GM21825 (cell line): ENCODE data around the gene FERMT3.

Experiments used
- ATAC-seq: cut with Tn5 transposase; IDR thresholded peaks from one replicate; pipeline ENCODE4 v1.9.1; 2021; ENCODE audit warnings: mild to moderate bottlenecking, moderate library complexity; ENCODE audit not compliant: unreplicated experiment

Gene FERMT3

DNA sequence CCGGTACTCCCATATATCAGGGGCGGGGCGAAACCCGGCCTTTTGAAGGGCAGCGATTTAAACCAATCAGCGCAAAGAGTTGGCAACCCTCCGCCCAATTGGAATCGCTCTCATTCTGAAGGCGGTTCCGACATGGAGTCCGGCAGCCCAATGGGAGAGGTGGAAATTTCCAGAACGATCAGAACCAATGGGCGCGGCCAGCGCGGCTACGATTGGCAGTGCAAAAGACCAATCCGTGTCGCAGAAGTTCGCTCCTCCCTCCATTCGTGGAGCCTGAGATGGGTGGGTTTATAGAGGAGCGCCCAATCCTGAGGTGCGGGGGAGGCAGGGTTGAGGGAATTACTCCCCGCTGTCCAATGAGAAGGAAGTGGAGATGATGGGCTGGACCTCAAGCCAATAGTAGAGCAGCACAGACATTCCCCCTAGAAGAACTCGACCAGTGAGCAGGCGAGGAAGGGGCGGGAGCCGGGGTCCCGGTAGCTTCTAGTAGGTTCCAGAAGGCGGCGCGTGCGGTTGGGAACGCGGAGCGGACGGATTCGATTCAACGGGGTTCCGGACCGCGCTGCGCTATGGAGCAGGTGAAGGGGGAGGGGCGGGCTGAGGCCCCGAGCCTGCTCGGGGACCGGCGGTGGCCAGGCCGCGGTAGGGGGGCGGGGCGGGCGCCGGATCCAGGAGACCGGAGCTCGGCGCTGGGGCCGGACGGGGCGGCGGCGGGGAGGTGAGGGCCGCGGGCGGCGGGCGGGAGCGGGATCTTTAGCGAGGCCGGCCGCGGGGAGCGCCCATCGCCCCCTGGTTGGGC is 20.6 kb upstream of the FERMT3 start, which contains the start of gene STIP1:
TSS of gene STIP1 (plus strand) at position 479 of the 799 bp plus-strand sequence. CDS start at position 570, 91 bp downstream.
- peak; percentile 76 for ATAC-seq

DNA sequence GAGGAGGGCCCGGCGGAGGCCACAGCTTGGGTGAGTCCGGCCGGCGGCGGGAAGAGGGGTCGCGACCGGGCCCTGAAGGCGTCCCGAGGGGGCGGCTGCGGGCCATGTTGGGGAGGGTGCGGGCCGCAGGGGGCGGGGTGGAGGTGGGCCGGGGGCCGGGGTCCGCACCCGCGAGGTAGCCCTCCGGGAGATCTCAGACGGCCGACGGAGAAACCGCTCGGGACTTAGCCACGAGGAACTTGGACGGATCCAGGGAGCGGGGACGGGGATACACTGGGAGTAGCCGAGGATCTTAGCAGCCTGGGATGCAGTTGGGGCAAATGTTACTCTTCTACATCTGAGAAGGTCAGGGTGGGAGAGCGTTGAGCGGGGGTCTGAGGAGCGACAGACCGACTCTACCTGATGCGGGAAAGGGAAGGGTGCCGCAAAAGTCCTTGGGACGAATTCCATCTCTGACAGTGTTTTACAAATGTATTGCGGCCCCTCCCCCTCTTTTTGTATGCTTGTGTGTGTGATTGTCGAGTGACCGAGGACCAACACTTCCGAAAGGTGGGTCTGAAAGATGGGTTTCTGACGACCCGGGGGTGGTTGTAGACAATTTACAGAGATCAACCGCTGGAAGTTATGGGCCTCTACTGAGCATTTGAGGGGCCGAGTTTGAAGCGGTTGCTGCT is 19.9 kb upstream of the FERMT3 start:
- peak; percentile 5 for ATAC-seq

DNA sequence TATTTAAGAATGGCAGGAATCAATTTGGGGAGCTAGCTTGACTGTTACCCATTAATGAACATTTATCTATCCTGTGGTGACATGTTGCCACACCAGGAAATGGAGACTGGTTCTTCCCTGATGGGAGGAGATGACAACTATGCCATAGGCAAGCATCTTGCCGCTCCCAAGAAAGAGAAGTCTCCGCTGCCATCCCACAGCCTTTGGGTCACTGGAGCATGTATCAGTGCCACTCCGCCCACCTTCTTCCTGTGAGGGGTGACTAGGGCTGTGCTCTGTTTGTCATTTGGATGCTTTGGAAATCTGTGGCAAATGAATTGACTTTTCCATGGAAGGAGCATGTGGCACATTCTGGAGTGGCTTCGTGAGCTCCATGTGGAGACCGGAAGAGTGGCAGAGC is 14.1 kb upstream of the FERMT3 start:
- ATAC-seq = no peak

DNA sequence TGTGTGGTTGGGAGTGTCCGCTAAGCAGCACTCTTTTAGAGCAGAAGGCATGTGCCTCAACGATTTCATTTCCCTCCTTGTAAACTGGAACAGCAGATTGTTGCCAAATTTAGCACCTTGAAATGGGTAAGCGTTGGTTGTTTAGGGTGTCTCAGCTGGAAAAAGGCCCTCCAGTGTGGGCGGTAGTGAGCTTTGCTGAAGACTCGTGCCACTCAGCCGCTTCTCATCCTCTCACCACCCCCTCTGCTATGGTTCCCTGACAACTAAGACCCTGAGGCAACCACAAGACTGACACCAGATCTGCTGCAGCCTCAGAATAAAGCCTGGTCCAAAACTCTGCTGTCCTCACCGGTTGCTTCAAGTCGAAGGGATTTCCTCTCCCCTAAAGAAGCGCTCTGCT is 9.9 kb upstream of the FERMT3 start:
- no peak for ATAC-seq

DNA sequence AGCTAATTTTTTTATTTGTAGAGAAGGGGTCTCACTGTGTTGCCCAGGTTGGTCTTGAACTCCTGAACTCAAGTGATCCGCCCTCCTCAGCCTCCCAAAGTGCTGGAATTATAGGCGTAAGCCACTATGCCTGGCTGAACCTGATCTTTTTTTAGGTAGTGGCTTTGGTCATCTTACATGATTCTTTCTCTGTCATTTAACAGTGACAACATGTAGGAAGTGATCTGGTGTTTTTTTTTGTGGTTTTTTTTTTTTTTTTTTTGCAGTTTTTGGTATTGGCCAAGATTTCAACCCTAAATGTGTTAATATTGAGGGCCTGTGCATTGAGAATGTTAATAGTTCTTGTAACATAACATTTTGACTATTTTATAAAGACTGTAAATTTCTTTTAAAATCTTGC is 8.0 kb upstream of the FERMT3 start:
- no peak for ATAC-seq

DNA sequence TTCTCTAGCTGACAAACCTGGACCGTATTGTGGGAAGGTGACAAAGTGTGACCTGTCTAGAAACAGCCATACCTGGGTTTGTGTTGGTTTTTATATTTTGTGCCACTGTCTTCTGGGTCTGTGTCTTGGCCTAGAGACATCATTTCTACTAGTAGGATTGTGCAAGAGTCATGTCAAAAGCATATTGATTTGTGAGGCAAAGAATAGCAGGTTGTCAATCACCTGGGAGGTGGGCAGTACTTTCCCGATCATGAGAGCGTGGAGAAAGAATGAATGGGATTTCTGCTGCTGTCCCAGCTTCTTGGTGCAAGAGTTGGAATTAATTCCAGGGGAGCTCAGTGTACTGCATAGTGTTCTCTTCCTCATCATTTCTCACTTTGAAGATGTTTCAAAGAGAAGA is 5.0 kb upstream of the FERMT3 start:
- ATAC-seq = no peak

DNA sequence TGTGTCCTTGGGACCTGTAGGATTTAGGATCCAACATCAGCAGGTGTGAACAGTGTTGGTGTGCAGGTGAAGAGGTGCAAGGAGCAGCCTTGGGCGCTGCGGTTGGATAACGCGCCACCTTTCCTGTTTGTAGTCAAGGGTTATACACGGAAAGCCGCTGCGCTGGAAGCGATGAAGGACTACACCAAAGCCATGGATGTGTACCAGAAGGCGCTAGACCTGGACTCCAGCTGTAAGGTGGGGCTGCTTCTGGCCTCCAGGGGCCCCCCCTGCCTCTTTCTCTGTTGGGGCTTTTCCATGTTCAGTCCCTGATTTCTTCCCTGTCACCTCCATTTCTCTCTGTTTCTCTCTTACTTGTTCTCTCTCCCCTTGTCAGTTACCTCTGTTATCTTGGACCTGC is 3.5 kb upstream of the FERMT3 start:
- ATAC-seq = no peak

DNA sequence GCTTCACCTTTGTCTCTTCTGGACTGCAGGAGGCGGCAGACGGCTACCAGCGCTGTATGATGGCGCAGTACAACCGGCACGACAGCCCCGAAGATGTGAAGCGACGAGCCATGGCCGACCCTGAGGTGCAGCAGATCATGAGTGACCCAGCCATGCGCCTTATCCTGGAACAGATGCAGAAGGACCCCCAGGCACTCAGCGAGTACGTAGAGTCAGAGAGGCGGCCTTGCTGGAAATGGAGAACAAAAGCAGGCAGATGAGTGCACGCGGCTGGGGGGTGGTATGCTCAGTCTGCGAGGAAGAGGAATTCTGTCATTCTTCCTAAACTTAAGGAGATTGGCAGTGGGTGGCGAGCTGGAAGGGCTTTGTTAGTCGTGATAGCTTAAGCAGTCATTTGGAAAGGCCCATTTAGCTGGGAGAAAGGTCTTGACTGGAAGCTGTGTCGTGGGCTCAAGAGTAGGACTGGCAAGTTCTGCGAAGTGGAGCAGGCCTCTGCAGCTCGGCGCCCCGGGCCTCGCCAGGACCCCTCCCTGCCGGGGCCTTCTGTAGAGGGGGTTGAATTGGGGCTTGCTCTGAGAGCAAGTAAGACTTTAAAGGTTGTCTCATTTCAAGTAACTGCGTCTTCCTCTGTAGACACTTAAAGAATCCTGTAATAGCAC is 3.0 kb upstream of the FERMT3 start:
- no peak for ATAC-seq

DNA sequence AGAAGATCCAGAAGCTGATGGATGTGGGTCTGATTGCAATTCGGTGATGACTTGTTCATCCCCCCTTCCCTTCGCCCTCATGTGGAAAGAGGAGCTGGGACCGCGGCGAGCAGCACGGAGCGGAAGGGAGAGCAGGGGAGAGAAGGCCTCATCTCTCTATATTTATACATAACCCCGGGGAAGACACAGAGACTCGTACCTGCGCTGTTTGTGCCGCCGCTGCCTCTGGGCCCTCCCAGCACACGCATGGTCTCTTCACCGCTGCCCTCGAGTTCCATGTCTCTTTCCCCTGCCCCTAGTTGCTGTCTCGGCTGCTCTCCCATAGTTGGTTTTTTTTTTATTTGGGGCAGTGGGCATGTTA is 2.5 kb upstream of the FERMT3 start:
- ATAC-seq = no peak

DNA sequence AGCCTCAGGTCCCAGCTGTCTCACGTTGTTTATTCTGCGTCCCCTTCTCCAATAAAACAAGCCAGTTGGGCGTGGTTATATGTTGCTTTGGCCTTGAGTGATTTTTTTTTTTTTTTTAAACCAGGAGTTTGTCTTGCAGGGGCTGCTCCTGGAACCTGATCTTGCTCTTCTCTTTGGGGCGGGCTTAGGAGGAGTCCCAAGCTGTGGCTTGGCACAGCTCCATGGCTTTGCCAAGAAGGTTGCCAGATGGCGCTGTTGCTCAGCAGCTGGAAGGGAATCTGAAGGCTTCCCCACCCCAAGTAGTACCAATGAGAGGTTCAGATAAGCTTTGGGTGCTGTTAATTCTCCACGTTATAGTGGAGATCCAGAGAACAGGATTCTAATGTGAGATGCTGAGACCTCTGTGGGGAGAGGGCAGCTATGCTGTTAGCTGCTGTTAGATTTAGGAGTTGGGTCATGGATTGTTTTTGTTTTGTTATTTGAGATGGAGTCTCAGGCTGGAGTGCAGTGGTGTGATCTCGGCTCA is 2.0 kb upstream of the FERMT3 start:
- no peak for ATAC-seq

DNA sequence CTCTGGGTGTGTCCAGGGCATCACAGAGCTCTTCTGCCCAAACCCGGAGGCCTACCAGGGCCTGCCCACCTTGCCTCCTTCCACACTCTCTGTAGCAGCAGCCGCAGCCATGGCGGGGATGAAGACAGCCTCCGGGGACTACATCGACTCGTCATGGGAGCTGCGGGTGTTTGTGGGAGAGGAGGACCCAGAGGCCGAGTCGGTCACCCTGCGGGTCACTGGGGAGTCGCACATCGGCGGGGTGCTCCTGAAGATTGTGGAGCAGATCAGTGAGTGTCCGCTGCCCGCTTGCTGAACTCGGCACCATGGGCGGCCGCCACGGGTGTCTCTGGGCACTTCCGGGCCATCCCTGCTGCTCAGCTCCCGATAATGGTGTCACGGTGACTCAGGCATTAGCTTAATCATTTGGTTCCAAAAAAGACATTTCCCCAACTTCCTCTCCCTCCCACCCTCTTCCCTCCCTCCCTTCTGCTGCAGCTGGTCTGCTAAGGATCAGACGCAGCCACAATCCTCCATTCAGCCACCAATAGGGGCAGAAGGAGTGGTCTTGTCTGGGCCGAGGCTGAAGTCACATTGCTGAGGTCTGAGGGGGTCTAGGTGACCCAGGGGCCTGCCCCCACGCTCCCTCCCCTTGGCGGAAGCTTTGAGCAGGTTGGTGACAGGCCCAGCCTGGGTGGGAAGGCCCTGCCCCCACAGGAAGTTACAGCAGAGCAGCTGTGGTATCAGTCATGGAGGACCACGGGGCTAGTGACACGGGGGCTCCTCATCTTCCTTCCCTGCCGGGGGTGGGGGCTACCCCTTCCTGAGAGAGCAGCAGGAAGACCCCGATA is 950 bp downstream of the FERMT3 start:
- peak; percentile 39 for ATAC-seq

DNA sequence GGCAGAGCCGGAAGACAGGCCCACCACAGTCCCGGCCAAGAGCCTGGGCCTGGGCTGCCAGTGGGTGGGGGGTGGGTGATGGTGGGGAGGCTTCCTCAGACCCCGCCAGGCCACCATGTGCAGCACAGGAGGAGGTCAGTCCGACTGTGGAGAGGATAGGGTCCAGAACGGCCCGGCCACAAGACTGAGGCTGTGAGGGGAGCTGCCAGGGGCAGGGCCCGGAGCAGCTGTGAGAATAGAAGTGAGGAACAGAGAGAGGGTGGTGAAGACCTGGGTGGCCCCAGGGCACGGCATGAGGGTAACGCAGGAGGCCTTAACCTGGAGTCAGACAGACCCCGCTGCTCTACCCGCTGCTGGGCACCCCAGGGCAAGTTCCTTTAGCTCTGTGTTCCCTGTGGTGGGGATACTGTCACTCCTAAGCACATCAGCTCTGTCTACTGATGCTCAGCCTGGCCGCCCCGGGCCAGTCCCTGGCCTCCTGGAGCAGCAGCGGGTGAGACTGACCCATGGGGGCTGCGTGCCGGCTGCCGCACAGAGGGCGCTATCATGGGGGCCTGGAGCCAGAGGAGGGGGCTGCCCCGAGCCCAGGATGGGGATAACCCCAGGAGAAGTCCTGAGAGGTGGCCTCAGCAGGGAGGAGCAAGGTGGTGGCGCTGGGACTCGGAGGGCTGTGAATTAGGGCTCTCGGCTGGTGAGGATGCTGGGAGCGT is 1.7 kb downstream of the FERMT3 start:
- ATAC-seq = no peak

DNA sequence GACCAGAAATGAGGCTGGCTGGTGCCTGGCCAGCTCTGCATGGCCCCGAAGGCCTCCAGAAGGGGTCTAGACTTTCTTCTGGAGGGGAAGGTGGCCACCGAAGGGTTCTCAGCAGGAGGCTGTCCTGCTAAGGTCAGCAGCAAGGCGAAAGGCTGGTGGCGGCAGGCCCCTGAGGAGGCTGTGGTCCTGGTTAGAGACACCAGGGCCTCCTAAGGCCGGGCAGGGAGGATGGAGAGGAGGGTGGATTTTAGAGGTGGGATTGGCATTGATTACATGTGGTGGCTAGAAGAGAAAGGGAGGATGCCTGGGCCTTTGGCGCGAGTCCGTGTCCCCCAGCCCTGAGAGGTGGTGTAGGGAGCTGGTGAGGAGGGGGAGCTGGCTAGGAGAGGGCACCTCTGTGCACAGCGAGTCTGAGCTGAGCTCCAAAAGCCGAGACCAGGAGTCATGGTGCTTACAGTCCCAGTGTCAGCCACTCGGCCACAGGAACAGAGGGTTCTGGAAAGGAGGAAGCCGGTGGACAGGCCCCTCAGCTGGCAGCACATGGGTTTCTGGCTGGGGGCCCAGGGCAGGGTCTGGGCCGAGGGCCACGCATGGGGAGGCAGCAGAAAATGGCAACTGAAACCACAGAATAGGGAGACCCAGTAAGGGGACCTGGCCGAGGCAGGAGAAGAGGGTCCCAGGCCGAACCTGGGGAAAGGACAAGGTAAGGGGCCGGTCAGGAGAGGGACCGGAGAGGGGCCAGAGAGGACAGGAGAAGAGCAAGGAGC is 2.5 kb downstream of the FERMT3 start:
- ATAC-seq = no peak

DNA sequence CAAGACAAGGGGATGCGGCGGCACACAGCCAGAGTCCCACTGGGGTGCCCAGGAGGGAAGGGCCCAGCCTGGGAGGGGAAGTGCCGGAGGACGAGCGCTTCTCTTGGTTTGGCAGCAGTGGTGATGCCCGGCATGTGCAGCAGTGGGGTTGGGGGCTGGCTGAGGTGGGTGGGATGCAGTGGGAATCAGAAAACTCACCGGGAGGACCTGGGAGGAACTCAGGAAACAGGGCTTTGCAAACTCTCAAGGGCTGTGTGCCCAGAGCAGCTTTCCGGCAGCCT is 3.0 kb downstream of the FERMT3 start:
- ATAC-seq = no peak

DNA sequence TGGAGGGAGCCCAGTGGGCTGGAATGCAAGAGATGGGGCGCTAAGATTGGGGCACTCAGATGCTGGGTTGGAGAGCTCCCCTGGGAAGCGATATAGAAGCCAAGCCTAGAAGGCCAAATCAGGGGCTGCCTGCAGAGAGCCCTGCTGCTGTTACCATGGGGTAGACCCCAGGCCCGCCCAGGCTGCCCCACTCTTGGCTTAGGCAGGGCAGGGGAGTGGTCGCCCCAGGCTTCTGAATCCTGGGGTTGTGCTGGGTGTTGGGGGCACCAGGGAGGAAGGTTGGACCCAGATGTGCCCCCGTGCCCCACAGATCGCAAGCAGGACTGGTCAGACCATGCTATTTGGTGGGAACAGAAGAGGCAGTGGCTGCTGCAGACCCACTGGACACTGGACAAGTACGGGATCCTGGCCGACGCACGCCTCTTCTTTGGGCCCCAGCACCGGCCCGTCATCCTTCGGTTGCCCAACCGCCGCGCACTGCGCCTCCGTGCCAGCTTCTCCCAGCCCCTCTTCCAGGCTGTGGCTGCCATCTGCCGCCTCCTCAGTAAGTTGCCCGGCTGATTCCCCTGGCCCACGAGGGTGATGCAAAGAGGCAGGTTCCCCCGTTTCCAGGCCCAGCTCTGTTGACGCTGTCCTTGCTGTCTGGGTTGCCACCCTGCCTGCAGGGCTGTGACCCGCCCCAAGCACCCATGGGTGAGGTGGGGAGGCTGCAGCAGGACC is 3.9 kb downstream of the FERMT3 start:
- no peak for ATAC-seq

DNA sequence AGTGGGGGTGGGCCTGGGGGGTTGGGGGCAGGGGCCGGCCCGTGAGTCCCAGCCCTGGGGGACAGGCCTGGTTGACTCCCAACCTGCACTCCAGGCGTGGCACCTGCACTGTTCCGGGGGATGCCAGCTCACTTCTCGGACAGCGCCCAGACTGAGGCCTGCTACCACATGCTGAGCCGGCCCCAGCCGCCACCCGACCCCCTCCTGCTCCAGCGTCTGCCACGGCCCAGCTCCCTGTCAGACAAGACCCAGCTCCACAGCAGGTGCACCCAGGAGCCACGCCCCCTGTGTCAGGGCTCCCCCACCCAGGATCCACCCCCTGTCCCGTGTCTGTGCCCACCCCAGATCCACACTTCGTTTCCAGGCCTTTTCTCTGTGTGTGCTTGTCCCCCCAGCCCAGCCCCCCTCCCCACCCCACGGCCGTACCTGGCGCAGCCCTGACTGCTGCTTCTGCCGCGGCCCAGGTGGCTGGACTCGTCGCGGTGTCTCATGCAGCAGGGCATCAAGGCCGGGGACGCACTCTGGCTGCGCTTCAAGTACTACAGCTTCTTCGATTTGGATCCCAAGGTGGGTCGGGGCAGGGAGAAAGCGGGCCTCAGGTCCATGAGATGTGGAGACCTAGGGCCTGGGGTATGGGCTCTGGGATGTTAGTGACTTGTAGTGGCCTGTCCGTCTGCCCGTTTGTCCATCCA is 4.8 kb downstream of the FERMT3 start:
- no peak for ATAC-seq

DNA sequence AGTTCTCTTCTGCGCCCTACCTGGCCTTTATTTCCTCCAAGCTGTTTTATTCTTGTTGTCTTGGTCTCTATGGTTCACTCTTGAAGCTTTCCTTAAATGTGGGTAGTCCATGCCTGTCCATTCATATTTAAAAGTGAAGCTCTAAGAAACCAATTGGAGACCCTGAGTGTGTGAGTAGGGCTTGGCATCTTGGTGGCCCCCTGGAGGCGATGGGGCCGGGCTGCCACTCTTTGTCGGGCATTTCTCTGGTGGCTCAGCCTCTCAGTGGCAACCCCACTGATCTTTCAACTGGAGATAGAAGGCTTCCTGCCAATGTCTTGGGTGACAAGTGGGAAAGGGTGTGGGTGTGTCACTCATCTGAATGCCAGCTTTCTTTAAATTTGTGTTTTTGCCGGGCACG is 10.4 kb downstream of the FERMT3 start:
- no peak for ATAC-seq

DNA sequence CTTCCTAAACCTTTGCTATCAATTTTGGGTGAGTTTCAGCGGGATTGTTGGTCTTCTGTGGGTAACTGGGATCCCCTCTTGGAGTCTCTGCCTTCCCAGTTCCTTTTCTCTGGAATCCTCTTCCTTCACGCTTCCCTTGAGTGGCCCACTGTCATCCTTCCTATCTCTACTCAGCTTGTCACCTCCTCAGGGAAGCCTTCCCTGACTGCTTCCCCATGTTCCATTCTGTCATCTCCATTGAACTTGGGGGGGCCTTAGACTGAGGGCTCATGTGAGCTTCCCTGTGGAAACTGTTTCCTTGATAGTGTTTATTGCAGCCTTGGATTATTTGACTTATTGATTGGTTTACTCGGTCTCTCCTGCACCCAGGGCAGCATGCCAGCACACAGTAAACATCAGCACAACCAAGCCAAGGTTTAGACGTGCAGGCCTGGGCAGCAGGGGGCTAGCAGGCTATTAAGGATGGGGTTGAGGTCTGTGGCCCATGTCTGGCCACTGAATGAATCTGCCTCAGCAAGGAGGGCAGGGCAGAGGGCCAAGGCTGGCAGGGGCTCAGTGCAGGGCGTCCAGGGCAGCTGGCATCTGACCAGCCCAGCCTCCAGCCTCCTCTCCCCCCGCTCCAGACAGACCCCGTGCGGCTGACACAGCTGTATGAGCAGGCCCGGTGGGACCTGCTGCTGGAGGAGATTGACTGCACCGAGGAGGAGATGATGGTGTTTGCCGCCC is 12.3 kb downstream of the FERMT3 start:
- ATAC-seq = no peak
